Gastroesophageal sphincter (tissue), 3 donors: Measurements from ENCODE around the gene AMIGO2.

Experiments used
- POLR2A ChIP-seq, 2 donors: fragments of 450-650 bp; IDR thresholded peaks; one replicate each; pipeline ENCODE4 v1.6.1; 2017; ENCODE audit warnings: antibody characterized with exemption in 2 of 2, mild to moderate bottlenecking in 2 of 2, moderate library complexity in 1 of 2
- POLR2AphosphoS5 ChIP-seq: sonication (generic); formaldehyde crosslinking; IDR thresholded peaks from one replicate; pipeline ENCODE4 v1.6.1; 2017; ENCODE audit warnings: antibody characterized with exemption
- TF ChIP-seq, protein P1 (sequence below), 4 experiments: fragments of 200-600 bp in 2 of 4; fragments of 450-650 bp in 2 of 4; sonication (generic) in 1 of 4; IDR thresholded peaks; one replicate each; pipeline ENCODE4 v1.5.1; 2017 to 2019; ENCODE audit warnings: antibody characterized with exemption in 4 of 4, mild to moderate bottlenecking in 2 of 4, moderate library complexity in 2 of 4

DNA sequence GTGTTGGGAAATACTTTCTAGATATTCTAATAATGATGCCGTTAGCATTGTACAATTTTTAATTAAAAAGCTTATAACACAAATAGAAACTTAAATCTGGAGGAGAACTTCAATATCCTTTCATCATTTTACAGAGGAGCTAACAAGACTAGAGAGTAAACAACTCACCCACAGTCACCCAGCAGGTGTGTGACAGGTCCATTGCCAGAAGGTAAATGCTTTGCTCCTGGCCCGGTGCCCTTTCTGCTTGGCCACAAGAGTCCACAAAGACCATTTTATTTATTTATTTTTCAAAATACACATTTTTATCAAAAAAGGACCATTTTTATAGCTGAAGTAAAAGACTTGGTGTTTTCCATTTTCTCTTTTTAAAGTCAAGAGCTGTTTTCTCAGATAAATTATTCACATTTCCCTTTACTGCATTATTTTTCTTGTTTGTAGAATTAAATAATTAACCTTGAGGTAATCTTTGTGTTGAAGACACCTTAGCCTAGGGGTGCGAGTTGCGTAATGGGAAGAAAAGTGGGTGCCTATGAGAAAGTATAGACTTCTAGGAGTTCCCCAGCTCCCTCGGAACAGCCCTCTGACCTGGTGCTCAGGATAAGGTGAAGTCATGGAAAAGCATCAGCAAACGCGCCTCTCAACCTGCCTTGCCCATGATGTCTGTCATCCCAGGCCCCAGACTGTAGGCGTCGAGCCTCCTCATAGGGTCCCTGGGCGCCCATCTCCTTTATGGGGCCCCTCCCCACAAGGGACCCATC, 26.3 kb upstream of the AMIGO2 start:
- TF ChIP-seq, protein P1, sequence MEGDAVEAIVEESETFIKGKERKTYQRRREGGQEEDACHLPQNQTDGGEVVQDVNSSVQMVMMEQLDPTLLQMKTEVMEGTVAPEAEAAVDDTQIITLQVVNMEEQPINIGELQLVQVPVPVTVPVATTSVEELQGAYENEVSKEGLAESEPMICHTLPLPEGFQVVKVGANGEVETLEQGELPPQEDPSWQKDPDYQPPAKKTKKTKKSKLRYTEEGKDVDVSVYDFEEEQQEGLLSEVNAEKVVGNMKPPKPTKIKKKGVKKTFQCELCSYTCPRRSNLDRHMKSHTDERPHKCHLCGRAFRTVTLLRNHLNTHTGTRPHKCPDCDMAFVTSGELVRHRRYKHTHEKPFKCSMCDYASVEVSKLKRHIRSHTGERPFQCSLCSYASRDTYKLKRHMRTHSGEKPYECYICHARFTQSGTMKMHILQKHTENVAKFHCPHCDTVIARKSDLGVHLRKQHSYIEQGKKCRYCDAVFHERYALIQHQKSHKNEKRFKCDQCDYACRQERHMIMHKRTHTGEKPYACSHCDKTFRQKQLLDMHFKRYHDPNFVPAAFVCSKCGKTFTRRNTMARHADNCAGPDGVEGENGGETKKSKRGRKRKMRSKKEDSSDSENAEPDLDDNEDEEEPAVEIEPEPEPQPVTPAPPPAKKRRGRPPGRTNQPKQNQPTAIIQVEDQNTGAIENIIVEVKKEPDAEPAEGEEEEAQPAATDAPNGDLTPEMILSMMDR (IDR thresholded peaks at IDR 0.05): no peak
- TF ChIP-seq POLR2A (IDR thresholded peaks at IDR 0.05): no peak
- no peak for TF ChIP-seq POLR2AphosphoS5
